ENCODE data around the gene ZNF354C.
"Not testable (repeated sequence)": the region's sequence is repeated elsewhere in the genome, so short reads cannot be mapped to it uniquely, and the experiment has no call there.

Gene ZNF354C

GRCh38 chr5:179060116-179061008 lies at the start of gene ZNF354C:
TSS of gene ZNF354C (plus strand) at chr5:179060373. CDS start at chr5:179062069, 1,696 bp downstream.
- peak; percentile 90 for DNase-seq

GRCh38 chr5:179023528-179024189 lies 36.5 kb upstream of the ZNF354C start, which contains the start of gene ZNF879:
TSS of gene ZNF879 (plus strand) at chr5:179023804. CDS start at chr5:179025005, 1,201 bp downstream.
- peak; percentile 96 for DNase-seq

GRCh38 chr5:179033004-179033580 lies 27.1 kb upstream of the ZNF354C start:
- no peak for DNase-seq

DNA sequence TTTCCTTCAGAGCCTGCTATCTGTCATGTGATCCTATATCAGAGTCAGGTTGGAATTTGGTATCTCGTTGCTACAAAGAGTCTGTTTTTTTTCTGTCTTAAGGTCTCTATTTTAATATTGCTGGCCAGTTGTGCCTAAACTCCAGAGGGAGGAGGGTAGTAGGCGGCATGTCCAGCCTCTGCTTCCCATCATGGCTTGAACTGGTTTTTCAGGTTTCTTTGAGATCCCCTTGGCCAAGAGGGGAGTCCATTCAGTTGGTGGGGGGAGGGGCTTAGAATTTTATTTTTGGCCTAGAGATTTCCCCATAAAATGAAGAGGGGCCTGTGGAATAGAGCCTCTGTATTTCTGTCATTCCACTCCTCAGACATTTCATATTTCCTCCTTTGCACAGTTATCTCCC lies 15.4 kb upstream of the ZNF354C start:
- no peak for DNase-seq

DNA sequence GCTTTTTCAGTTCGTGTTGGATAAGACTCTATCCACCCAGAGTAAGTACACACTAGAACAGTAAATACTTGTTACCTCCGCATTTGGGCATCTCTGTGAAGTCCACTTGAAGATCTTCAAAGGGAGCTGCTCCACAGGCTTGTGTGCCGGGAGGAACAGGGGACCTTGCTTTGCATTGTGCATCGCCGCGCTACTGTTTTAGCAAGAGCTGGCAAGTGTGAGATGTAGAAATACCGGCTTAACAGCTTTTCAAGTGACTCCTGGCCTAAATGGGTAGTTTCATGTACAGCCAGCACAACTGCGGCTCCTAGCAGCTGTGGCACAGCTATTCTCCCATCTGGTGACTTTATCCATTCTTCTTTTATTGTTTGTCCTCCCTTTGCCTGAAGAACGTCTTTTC lies 8.4 kb upstream of the ZNF354C start:
- no peak for DNase-seq

GRCh38 chr5:179054036-179054785 lies 6.0 kb upstream of the ZNF354C start:
- no peak for DNase-seq

DNA sequence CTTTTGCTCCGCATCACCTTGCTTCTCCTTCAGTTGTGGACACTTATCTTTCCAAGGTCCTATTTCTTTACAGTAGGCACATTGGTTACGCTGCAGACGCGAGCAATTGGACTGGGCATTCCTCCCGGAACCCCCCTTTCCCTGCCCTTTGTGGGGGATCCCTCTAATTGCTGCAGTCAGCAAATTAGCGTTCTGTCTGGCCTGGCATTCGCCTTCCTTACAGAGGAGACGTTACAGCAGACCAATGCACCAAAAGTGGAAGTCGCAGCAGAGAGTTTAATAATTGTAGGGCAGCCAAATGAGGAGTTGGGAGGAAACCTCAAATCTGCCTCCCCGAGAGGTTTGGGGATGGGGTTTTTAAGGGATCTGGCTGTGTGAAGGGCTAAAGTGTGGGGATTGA lies 5.3 kb upstream of the ZNF354C start:
- no peak for DNase-seq

- no peak for DNase-seq
Observed at GRCh38 chr5:179055436-179055835, 4.7 kb upstream of the ZNF354C start.

DNA sequence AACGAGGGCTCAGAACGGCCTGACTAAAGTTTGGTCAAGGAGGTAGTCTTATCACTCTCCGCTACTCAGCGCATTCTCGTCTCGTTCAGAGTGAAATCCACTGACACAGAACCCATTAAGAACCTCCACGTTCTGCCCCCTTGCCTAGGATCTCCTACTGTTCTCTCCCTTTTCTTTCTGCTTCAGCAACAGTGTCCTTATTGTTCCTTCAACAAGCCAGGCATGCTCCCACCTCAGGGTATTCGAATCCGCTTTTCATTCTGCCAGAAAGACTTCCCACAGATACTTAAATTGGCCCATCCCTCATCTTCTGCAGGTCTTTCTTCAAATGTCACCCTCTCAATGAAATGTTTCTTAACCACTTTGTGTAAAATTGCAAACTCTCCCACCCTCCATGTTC lies 4.3 kb upstream of the ZNF354C start:
- DNase-seq, result no peak

DNA sequence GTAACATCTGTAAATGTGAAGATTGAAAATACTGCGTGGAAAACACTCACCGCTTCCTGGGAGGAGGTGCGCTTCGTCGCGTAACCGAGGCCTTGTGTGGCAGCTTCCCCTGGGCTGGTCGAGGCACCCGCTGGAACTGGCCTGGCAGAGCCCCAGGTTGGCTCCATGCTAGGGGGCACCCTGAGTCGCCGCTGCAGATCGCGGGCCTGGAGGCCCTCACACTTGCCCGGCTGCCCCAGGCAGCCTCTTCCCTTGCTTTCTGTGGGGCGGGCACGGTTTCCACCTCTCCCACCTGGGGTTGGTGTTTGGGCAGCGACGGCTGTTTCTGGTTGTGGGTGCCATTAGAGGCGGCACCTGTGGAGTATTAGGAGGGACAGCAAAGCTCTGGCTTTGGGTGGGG lies 852 bp downstream of the ZNF354C start:
- DNase-seq, result no peak

DNA sequence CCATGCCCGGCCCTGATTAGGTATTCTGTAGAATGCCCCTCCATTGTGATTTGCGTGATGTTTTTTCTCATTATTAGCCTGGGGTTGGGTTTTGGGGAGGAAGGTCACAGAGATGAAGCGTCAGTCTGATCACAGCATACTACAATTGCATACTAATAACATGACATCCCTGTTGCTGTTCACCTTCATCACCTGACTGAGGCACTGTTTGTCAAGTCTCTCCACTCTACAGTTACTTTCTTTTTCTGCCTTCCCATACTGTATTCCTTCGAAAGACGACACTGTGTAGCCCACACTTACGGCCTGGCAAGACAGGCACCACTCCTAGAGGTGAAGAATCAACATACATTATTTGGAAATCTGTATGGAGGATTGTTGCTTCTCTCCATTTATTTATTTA lies 5.5 kb downstream of the ZNF354C start:
- DNase-seq, result no peak

- DNase-seq, result no peak
Observed at GRCh38 chr5:179079165-179079987, 19.2 kb downstream of the ZNF354C start.

DNA sequence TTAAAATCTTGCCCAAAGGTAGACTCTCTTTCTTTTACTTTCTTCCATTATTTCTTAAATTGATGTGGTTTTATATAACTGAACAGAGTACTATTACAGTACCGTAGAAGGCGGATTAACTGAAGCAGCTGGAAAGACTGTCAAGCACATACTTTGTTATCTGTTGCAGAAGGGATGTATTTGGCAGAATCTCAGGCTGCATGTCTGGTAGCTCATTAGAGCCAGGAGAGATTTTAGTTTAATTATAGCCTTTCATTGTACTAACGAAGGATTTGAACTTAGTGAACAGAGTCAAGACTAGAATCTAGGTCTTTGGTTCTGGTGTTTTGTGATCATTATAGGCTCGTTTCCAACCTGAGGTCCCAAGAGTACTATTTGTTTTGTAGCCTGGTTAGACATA lies 20.6 kb downstream of the ZNF354C start:
- no peak for DNase-seq

GRCh38 chr5:179089502-179089901 lies 29.3 kb downstream of the ZNF354C start:
- no peak for DNase-seq

GRCh38 chr5:179101282-179101681 lies 41.1 kb downstream of the ZNF354C start:
- DNase-seq, result not testable (repeated sequence)

DNA sequence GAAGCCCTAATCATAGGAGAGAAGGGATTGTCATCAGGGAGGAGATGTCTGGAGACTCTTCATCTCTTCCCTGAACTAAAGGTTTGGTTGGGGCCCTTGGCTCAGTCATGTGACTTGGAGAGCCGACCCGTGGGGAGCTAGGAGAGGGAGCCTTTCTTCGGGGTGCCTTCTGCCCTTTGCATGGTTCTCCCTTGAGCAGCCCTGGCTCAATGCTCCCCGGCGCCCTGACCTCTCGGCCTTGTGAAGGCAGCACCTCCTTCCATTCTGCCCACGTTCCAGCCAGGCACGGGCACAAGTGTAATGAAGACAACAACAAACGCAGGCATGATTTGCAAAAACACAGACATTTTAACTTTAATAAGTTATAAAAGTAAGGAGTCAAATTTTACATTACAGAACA lies 50.4 kb downstream of the ZNF354C start:
- DNase-seq, result no peak

DNA sequence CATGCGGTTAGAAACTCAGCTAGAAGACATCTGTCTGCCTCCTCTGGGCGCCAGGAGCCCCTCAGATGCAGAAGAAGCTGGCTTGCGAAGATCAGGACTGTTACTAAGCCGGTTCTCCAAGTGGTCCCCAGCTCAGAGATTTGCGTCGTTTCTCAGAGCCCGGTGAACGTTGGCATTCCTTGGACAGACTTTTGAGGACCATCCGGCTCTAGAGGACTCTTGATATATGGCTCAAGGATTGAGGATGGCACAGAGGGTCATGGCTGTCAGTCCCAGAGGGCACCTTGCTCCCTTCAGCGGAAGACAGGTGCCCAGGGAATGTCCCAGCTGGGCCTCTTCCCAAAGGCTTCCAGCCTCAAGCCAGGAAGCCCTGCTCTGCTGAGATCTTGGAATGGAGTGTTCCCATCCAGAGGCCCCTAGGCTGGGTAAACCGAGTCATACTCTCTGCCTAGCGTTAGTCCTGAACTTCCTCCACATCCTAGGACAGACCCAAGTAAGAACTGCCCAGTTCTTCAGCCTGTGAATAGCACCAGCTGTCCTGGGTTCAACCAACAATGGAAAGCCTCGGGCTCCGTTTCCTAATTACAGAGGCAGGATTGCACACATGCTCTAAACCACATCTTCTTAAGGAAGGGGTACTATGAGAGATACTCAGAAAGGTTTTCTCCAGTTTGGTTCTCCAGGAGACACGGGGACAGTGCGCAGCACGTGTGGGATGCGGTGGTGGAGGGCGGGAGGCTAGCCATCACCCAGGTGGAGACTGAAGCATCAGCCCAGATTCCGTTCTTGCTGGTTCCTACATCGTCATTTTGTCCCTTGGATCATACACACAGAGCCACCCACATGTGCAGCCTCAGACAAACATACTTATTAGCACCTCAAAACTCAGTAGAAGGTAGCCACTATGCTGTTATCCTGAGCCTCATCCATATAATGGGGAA lies 51.4 kb downstream of the ZNF354C start:
- no peak for DNase-seq

- DNase-seq, result no peak
Observed at GRCh38 chr5:179112469-179113142, 52.4 kb downstream of the ZNF354C start.

DNA sequence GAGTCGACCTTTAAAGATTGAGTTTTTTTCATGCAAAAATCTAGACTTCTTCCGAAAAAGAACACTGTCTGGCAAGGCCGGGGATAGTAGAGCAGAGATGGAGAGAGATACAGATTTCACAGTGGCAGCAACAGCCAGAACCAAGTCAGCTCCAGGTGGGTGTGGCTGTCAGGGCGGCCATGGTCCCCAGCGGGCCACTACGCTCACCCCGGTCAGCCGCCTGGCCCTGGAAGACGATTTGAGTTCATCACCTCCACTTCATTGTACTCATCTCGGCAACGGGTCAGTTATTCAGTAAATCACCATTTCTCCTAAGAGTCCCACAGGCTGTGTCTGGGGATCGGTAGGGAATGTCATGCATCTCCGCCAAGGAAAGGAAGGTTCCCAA lies 53.0 kb downstream of the ZNF354C start:
- no peak for DNase-seq

DNA sequence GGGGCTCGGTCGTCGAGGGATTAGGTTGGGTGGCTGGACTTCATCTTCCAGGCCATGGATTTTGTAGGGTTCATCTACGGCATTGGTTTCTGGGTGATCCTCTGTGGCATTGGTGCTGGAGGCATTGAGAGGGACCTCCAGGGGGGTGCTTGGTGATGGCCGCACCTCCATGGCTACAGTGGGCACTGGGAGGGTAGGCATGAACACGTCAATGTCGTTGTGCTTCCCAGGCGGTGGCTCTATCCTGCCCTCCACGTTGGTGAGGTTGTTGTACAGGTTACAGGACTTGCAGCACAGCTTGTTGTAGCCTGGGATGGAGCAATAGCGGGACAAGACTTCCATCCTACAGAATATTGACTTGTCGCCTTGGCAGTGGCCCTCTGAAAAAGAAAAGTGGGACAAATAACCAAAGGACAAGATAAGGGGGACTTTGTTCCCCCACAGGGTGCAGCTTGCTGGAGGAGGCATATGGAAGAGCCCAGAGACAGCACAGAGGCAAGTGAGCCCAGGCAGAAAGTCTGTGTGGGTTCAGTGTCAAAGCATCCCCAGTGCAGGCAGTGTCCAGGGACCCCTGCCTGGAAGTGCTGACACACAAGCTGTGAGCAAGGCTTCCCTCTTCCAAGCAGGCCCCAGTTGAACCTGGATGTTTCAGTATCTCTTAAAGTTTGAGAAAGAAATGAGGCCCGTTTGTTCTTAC lies 53.9 kb downstream of the ZNF354C start:
- DNase-seq, result no peak
